HepG2 (cell line): Measurements from ENCODE around the gene ANK3. TPM values are rescaled to one million over a fixed set of nuclear protein-coding genes. Genes with fewer than 3 reads are reported as not detected.

Experiments used
- ATAC-seq: fragments of 200-7000 bp; cut with Tn5 transposase; 3 replicates; pipeline ENCODE4 v1.9.1; 2020; ENCODE audit warnings: mild to moderate bottlenecking, moderate library complexity
- BruUV-seq: library from RNA; stranded (reverse); fragments of 400-500 nt; replicated peaks from 2 replicates; lab custom pipeline; 2021; lab: Mats Ljungman, UMichigan
- CTCF ChIA-PET: fragments of 300-600 bp; formaldehyde crosslinking; extraction: SDS; loops from one replicate; lab custom pipeline; 2021; ENCODE audit warnings: low total read pairs, inconsistent platforms, low intra/inter-chr PET ratio; lab: Yijun Ruan, JAX
- POLR2A ChIA-PET: fragments of 350-600 bp; sonication (Branson Sonifier 250); formaldehyde crosslinking; loops from one replicate; lab custom pipeline; 2020; ENCODE audit warnings: antibody characterized with exemption, inconsistent platforms; lab: Yijun Ruan, JAX
- DNase-seq: peaks from one replicate; pipeline ENCODE4 v3.0.0-alpha.2; 2015; ENCODE audit warnings: low spot score
- FAIRE-seq: peaks from 3 replicates; lab custom pipeline; 2011; peaks lifted over from hg19 to GRCh38; lab: Jason Lieb, UNC
- H2AFZ ChIP-seq: one replicate; pipeline ENCODE4 v1.6.1; 2011; ENCODE audit warnings: low read length, inconsistent platforms
- H3K27ac ChIP-seq: fragments of 300-600 bp; 3 replicates; pipeline ENCODE4 v1.8.0; 2011; ENCODE audit warnings: mixed run types, mild to moderate bottlenecking, mixed read lengths, low read length, inconsistent platforms; ENCODE audit not compliant: insufficient read depth; ENCODE audit errors: extremely low read length
- H3K27me3 ChIP-seq, 2 experiments: fragments of 200-600 bp in 1 of 2; 2 replicates in 1 of 2; 3 replicates in 1 of 2; pipeline versions ENCODE4 v1.6.0 to v1.8.0; 2011; ENCODE audit warnings: low read length in 2 of 2, mild to moderate bottlenecking in 2 of 2, moderate library complexity in 2 of 2, inconsistent platforms in 1 of 2; ENCODE audit not compliant: insufficient read depth in 2 of 2, control insufficient read depth in 1 of 2
- H3K36me3 ChIP-seq, 2 experiments: fragments of 200-600 bp in 1 of 2; replicated peaks in 1 of 2; 2 replicates in 1 of 2; 3 replicates in 1 of 2; pipeline versions ENCODE4 v1.5.1 to v1.8.0; 2011; ENCODE audit warnings: low read length in 2 of 2, inconsistent platforms in 1 of 2; ENCODE audit not compliant: insufficient read depth in 2 of 2, control insufficient read depth in 1 of 2
- H3K4me1 ChIP-seq: 2 replicates; pipeline ENCODE4 v1.5.1; 2012; ENCODE audit warnings: low read length, inconsistent platforms; ENCODE audit not compliant: insufficient read depth
- H3K4me2 ChIP-seq: 2 replicates; pipeline ENCODE4 v1.6.0; 2011; ENCODE audit warnings: low read depth, low read length, inconsistent platforms
- H3K4me3 ChIP-seq, 3 experiments: fragments of 200-600 bp in 1 of 3; sonication (generic), shearing (Covaris generic) in 1 of 3; replicated peaks in 1 of 3; 2 replicates each; pipeline ENCODE4 v1.5.1; 2011 to 2016; ENCODE audit warnings: low read length in 3 of 3, inconsistent platforms in 2 of 3, low read depth in 2 of 3, mild to moderate bottlenecking in 2 of 3, control low read depth in 1 of 3, mixed read lengths in 1 of 3; ENCODE audit not compliant: insufficient read depth in 1 of 3
- H3K79me2 ChIP-seq: one replicate; pipeline ENCODE4 v1.6.1; 2011; ENCODE audit warnings: low read length, inconsistent platforms; ENCODE audit not compliant: insufficient read depth
- H3K9ac ChIP-seq: 2 replicates; pipeline ENCODE4 v1.6.0; 2011; ENCODE audit warnings: mild to moderate bottlenecking, low read depth, low read length, inconsistent platforms; ENCODE audit not compliant: insufficient read depth
- H3K9me3 ChIP-seq: 2 replicates; pipeline ENCODE4 v1.5.1; 2012; ENCODE audit warnings: mild to moderate bottlenecking, low read length
- H4K20me1 ChIP-seq: 2 replicates; pipeline ENCODE4 v1.6.0; 2011; ENCODE audit warnings: inconsistent platforms, mild to moderate bottlenecking, low read length, moderate library complexity; ENCODE audit not compliant: insufficient read depth
- KLF6 ChIP-seq: IDR thresholded peaks from 2 replicates; pipeline ENCODE4 v1.8.0; 2016; ENCODE audit warnings: missing biosample characterization, missing genetic modification reagents
- PITX1 ChIP-seq: sonication (generic); formaldehyde crosslinking; IDR thresholded peaks from 2 replicates; pipeline ENCODE4 v1.5.1; 2020; ENCODE audit warnings: mild to moderate bottlenecking, missing genetic modification reagents
- RFXAP ChIP-seq: sonication (generic); formaldehyde crosslinking; IDR thresholded peaks from 2 replicates; pipeline ENCODE4 v1.4.0; 2020; ENCODE audit warnings: missing genetic modification reagents, borderline replicate concordance
- ZNF333 ChIP-seq: sonication (generic); formaldehyde crosslinking; IDR thresholded peaks from 2 replicates; pipeline ENCODE4 v1.4.0; 2020; ENCODE audit warnings: mild to moderate bottlenecking, missing genetic modification reagents, borderline replicate concordance
- ZNF709 ChIP-seq: sonication (generic); formaldehyde crosslinking; IDR thresholded peaks from 2 replicates; pipeline ENCODE4 v1.5.0; 2020; ENCODE audit warnings: mild to moderate bottlenecking, missing genetic modification reagents
- WGBS: methylation state at CpG from one replicate; pipeline ENCODE4 v1.1.6; 2017; ENCODE audit warnings: low lambda C conversion rate; 5-methylcytosine and 5-hydroxymethylcytosine counted together
- in situ Hi-C: cut with HindIII; loops from 2 replicates; pipeline ENCODE4 v1.10.0; 2017; ENCODE audit warnings: low pct_unique_long_range_greater_than_20kb; ENCODE audit not compliant: extremely low pct_ligation_motif_present
- intact Hi-C: fragments of 100-400 bp; cut with micrococcal nuclease; formaldehyde crosslinking; loops from one replicate; pipeline ENCODE4 v1.10.0; 2022; ENCODE audit not compliant: unreplicated experiment
- polyA plus RNA-seq, 8 experiments: library from polyadenylated mRNA; depleted of rRNA in 3 of 8; stranded (reverse) in 7 of 8; unstranded in 1 of 8; fragments of >200 nt; fragmentation: Illumina TruSeq in 4 of 8; extraction: Trizol in 4 of 8; gene quantifications; 2 replicates each; pipeline versions ENCODE4 v1.2.1 to v1.2.3, GENCODE V29; 2011 to 2016; ENCODE audit warnings: low read depth in 4 of 8, missing spikeins in 1 of 8, mixed read lengths in 1 of 8; ENCODE audit not compliant: insufficient read depth in 1 of 8
- total RNA-seq, 5 experiments: library from RNA; depleted of rRNA; stranded (reverse); fragments of >200 nt; fragmentation: Illumina TruSeq; extraction: Trizol; gene quantifications; 2 replicates each; pipeline ENCODE4 v1.2.3, GENCODE V29; 2016; ENCODE audit warnings: low read depth in 1 of 5
- TF ChIP-seq, protein P1 (sequence below): sonication (generic); formaldehyde crosslinking; IDR thresholded peaks from 2 replicates; pipeline ENCODE4 v1.4.0; 2020; ENCODE audit warnings: missing genetic modification reagents
- TF ChIP-seq, protein P2 (sequence below): sonication (generic); formaldehyde crosslinking; IDR thresholded peaks from 2 replicates; pipeline ENCODE4 v1.4.0; 2020; ENCODE audit warnings: missing genetic modification reagents

The ANK3 gene
- total and polyA plus RNA-seq, 2 of the 13 experiments (the other 11 are each of a cell fraction or from before 2014, with no cell fraction given) = not detected

DNA sequence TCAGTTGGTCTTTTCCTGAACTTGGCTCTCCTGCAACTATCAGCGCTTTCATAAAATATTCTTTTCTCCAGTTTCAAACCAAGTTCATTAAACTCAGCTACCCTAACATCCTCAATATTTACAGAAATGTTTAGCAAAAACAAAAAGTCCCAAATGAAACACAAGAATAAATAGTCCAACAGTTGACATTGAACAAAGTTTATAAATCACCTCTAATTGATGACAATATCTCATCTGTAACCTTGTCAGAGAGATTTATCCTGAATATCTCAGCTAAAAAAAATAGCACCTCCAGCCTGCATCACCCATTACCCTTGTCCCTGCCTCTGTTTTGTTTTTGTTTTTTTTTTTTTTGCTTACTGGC lies 76.1 kb downstream of the ANK3 start:
- CTCF ChIA-PET = no interaction called here
- intact Hi-C loops = no loop called here

More for the DNA sequence above, 76.1 kb downstream of the ANK3 start:
- 3% methylated on average over 1 of the region's 1 CpG for WGBS
- no peaks in the 10 kb centered on the region for H4K20me1 ChIP-seq
- FAIRE-seq = no peak
- in situ Hi-C loops = no loop called here
- BruUV-seq = no TSS peak
- H3K27me3 ChIP-seq = no peaks in the 10 kb centered on the region
- H3K79me2 ChIP-seq = no peaks in the 10 kb centered on the region
- H3K4me2 ChIP-seq = no peak overlapping the region
- H3K27ac ChIP-seq = no peak overlapping the region
- H3K4me1 ChIP-seq = no peaks in the 10 kb centered on the region
- H3K9me3 ChIP-seq = no peaks in the 10 kb centered on the region
- POLR2A ChIA-PET = no interaction called here
- DNase-seq = no peak
- TF ChIP-seq KLF6 (CRISPR knock-in tag) (no peak), ZNF333 (CRISPR knock-in tag) (no peak), PITX1 (CRISPR knock-in tag) (no peak), ZNF709 (CRISPR knock-in tag) (no peak), RFXAP (CRISPR knock-in tag) (no peak)
- TF ChIP-seq, protein P1, sequence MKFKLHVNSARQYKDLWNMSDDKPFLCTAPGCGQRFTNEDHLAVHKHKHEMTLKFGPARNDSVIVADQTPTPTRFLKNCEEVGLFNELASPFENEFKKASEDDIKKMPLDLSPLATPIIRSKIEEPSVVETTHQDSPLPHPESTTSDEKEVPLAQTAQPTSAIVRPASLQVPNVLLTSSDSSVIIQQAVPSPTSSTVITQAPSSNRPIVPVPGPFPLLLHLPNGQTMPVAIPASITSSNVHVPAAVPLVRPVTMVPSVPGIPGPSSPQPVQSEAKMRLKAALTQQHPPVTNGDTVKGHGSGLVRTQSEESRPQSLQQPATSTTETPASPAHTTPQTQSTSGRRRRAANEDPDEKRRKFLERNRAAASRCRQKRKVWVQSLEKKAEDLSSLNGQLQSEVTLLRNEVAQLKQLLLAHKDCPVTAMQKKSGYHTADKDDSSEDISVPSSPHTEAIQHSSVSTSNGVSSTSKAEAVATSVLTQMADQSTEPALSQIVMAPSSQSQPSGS = no peak
- TF ChIP-seq, protein P2, sequence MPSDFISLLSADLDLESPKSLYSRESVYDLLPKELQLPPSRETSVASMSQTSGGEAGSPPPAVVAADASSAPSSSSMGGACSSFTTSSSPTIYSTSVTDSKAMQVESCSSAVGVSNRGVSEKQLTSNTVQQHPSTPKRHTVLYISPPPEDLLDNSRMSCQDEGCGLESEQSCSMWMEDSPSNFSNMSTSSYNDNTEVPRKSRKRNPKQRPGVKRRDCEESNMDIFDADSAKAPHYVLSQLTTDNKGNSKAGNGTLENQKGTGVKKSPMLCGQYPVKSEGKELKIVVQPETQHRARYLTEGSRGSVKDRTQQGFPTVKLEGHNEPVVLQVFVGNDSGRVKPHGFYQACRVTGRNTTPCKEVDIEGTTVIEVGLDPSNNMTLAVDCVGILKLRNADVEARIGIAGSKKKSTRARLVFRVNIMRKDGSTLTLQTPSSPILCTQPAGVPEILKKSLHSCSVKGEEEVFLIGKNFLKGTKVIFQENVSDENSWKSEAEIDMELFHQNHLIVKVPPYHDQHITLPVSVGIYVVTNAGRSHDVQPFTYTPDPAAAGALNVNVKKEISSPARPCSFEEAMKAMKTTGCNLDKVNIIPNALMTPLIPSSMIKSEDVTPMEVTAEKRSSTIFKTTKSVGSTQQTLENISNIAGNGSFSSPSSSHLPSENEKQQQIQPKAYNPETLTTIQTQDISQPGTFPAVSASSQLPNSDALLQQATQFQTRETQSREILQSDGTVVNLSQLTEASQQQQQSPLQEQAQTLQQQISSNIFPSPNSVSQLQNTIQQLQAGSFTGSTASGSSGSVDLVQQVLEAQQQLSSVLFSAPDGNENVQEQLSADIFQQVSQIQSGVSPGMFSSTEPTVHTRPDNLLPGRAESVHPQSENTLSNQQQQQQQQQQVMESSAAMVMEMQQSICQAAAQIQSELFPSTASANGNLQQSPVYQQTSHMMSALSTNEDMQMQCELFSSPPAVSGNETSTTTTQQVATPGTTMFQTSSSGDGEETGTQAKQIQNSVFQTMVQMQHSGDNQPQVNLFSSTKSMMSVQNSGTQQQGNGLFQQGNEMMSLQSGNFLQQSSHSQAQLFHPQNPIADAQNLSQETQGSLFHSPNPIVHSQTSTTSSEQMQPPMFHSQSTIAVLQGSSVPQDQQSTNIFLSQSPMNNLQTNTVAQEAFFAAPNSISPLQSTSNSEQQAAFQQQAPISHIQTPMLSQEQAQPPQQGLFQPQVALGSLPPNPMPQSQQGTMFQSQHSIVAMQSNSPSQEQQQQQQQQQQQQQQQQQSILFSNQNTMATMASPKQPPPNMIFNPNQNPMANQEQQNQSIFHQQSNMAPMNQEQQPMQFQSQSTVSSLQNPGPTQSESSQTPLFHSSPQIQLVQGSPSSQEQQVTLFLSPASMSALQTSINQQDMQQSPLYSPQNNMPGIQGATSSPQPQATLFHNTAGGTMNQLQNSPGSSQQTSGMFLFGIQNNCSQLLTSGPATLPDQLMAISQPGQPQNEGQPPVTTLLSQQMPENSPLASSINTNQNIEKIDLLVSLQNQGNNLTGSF (CRISPR knock-in tag) = no peak
- no peaks in the 10 kb centered on the region for H3K36me3 ChIP-seq
- no peak overlapping the region for H2AFZ ChIP-seq
- no peak overlapping the region for H3K9ac ChIP-seq
- no peak for ATAC-seq
- no peak overlapping the region for H3K4me3 ChIP-seq
